AG08396 (cell line): ENCODE results near the gene EXOC6B.
"Not testable (repeated sequence)": the region's sequence is repeated elsewhere in the genome, so short reads cannot be mapped to it uniquely, and the experiment has no call there.

ENCODE experiments used
- DNase-seq: peaks from one replicate; pipeline ENCODE4 v3.0.0; 2012; ENCODE audit warnings: low spot score, mixed read lengths

The EXOC6B gene

DNA sequence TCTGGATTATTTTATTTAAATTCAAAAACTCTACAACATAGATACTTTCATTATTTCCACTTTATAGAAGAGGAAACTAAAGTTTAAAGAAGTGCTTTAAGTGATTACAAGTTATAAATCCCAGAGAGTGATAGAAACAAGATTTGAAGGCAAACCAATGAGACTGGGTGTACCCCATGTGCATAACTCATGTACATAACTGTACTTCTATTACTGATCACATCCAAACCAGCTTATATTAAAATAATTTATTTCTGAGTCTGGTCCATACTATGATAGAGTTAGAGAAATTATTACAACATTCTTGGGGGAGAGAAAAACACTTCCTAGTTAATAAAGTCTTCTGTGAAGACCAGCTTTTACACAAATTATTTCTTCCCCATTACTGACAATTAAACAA lies 221.4 kb downstream of the EXOC6B start:
- DNase-seq, result no peak

DNA sequence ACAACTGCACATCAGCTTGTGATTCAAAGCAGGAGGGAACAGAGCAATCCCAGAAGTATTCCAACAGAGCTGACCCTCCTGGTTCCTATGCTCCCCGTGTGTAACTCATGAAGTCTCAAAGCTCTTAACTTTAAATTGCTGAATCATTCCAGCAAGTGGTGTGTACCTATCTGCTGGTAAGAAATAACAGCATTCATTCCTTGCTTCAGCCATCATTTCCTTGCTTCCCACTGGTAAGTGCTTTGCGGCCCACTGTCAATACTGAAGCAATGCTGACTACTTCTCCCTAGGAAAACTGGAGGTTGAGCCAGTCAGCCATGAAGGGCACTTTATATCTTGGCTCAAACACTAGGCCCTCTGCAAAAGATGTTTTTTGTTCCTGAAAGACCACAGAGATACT lies 222.4 kb downstream of the EXOC6B start:
- DNase-seq, result no peak

DNA sequence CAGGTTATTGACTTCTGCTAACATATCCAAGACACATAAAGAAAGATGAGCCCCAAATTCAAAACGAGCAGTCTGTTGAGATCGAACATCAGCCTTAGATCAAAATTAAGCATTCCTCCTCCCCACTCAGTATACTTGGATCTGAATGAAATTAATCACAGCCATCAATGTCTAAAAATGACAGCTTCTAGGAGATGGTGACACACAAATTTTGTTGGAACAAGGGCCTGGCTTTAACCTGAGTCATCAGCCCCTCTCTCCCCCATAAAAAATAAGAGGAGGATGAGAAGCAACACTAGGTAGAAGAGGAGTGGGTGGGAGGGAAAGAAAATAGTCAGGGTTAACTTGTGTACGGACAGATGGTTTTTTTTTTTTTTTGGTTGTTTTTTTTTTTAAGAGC lies 223.1 kb downstream of the EXOC6B start:
- no peak for DNase-seq

DNA sequence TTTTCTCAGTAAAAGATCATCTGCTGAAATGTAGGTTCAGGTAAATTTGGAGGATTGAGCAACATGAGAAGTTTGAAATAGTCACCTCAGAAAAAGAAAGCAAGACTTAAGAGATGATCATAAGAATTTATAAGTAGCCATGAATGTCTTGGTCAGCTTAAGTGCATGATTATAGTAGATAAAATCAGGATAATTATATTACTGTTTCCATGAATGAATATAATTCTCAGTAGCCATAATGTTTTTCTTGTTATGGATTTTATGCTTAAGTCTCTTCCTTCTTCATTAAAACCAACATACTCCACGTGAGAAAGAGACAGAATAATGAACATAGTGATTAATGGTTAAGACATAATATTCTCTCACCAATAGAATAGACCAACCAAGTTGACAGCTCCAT lies 223.7 kb downstream of the EXOC6B start:
- no peak for DNase-seq

DNA sequence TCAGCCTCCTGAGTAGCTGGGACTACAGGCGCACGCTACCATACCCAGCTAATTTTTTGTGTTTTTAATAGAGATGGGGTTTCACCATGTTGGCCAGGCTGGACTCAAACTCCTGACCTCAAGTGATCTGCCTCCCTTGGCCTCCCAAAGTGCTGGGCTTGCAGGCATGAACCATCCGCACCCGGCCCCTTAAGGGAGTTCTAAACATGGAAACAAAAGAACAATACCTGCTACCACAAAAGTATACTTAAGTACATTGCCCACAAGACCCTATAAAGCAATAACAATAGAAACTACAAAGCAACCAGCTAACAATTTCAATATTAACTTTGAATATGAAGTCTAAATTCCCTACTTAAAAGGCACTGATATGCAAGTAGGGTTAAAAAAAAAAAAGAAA lies 242.0 kb downstream of the EXOC6B start:
- DNase-seq, result not testable (repeated sequence)

DNA sequence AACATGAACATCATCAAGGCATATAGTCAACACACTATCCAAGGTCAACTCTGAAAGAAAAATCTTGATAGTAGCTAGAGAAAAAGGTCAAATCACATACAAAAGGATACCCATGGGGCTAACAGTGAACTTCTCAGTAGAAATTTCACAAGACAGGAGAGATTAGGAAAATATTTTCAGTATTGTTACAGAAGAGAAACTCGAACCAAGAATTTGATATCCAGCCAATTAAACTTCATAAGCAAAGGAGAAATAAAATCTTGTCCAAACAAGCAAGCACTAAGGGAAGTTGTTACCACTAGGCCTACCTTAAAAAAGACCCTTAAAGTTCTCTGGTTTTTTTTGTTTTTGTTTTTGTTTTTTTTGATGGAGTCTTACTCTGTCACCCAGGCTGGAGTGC lies 242.5 kb downstream of the EXOC6B start:
- DNase-seq, result no peak

DNA sequence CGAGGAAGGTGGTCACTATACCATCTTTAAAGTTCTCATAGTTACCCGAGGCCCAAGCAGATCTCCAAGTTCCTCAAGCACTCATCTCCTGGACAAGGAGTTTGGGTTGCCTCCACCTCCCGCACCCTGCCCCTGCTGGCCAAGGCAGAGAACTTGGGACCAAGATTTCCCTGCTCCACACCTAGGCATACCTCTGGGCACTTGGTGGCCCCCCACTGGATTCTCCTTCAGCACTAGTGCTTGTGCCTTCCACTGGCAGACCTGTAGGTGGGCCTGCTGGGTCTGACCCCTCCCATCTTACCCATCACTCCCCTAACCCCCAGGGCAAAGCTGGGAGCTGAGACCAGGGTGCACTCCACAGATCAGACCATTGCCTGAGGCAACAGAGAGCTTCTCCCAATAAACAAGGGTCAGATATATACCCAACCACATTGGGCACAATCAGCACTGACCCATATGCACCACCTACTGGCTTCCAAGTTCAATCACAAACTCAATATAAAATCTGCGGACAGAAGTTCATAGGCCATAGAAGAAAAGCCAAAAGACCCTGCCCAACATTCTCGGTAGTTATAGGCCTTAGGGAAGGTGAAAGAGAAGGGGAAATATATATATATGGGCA lies 244.2 kb downstream of the EXOC6B start:
- no peak for DNase-seq

DNA sequence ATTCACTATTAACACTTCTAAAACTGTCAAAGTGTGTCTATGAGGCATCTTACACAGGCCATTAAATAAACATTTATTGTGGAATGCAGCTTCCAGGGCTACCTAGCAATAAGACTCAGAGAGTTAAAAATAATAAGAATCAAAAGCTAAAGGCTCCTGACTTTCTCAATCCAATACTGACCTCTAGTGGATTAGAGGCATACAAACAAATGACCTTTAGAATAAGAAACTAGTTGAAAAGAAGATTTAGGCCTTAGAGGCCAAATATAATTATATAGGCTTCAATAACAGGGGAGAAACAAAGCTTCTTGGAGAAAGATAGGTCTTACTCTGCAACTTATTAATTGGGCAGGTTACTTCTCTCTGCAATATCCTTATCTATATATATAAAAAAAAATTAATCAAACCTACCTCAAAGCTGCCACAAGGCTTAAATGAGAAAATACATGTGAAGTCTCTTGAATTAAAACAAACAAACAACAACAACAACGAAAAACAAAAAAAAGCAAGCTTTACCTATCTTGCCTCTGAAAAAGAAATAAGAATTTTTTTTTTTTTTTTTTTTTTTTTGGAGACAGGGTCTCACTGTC lies 246.1 kb downstream of the EXOC6B start:
- DNase-seq, result no peak

DNA sequence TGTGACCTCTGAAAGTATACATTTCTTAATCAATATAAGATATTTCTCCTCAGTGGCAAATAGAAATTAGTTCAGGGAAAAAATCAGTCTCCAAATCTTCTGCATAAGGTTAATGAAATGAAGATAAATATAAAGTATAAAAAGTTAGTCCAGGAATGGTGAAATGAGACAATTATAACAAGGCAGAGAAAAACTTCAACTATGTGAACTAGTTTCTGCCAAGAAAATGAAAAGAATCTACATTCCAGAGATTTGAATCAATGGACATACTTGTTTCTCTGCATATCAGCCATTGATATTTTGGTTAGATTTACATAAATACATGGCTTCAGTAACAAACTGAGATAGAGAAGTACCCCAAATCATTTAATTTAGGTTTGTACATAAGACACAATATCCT lies 249.0 kb downstream of the EXOC6B start:
- no peak for DNase-seq

DNA sequence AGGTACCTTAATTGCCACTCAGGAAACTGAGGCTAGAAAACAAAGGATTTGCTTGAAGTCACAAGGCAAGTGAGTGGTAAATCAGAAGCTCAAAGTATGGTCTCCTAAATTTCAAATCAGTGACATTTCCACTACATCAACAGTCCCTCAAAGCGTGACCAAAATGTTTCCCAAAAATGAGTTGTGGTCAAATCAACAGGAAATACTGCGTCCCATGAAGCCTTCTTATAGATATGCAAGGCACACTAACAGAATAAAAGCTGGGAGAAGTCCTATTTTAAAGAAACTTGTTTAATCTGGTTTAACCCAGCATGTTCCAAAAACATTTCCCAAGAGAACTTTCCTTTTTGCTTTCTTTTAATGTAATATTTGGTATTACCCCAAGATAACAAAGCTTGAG lies 249.4 kb downstream of the EXOC6B start:
- DNase-seq, result no peak

DNA sequence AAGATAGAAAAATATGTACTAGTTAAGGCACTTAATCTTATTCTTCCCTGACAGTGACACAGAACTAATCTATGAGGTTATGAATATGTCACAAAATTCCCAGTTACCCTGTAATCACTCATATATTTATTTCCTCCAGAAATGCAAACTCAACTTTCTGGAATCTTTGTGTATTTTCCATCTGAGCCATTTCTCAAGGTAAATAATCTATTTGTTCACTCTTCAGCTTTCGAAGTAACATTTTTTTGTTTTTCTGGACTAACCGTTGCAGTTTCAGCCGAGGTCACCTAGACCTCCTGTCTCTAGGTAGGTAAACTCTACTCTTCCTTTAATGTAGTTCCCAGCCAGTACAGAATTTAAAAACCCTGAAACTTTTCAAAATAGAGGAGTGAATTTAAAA lies 250.9 kb downstream of the EXOC6B start:
- no peak for DNase-seq

DNA sequence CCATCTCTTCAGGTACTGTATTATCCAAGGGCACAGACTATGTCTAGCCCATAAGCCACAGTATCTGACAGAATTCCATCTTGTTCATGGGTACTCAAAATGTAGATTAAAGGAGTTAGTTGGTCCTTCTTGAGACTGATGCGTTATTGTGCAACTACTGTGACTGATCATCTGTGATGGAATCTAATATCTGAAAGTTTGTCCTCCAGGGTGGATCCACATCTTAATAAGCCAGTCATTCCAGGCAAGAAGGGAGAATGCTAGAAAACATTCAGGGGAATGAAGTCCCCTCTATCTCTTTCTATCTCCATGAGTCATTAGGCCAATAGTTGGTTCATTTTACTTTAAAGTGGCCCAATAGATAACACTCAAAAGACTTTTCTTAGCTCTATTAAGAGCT lies 252.6 kb downstream of the EXOC6B start:
- DNase-seq, result no peak

DNA sequence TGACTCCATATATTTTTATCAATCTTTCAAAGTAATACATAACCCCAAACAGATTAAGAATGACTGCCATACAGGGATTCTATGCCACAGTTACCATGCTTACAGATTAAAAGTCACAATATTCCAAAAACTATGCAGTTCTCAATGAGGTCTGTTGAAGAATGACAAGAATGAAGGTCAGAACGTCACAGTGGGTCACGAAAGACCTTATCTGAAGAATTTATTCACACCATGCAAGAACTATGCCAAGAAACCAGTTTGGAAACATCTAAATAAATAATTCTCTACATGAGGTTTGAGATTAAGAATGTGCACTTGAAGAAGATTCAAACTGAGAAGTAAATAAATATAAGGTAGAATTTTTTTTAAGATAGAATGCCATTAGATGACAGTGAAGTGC lies 253.3 kb downstream of the EXOC6B start:
- peak; percentile 11 for DNase-seq

DNA sequence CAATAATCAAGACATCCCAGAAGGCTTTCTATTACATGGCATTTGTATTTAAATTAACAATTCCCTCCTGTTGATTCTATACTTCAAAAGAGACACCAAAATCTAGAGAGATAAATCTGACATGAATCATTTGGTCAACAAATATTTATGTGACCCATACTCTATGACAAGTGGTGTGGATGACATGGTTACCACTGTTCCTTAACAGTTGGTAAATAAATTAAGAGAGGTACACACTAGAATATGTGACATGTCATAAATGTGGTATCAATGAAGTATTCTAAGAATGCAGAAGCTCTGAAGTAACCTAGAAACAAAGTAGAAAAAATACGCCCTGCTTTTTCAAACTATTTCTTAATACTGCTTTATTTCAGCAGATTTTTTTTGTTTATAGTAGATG lies 255.4 kb downstream of the EXOC6B start:
- no peak for DNase-seq

DNA sequence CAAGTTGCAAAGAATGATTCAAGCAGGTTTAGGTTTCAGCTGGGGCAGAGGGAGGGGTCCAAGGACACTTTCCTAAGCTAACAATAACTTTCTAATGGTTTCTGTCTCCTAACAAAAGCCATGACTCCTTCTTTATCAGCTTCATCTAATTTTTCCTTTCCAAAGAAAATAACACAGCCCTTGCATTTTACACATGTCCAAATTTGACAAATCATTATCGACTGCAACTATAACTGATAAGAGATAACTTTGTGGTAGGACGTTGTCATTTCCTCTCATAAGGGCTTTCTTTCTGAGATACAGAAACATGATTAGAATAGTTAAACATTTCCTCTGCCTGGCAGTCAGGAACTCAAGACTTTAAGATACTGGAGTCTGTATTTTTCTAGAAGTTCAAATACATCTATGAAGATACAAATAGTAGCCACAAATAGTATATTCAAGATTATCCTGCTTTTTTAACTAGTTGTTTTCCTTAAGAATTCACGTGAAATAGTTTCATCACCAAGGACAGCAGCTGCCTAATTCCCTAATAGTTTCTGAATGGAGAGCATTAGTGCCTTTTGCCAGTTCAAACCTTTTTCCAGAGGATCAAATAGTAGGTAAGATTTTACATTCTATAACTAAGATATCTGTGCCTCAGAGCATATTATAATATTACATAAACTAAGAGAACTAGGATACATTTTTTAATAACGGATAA lies 263.2 kb downstream of the EXOC6B start:
- DNase-seq, result no peak

DNA sequence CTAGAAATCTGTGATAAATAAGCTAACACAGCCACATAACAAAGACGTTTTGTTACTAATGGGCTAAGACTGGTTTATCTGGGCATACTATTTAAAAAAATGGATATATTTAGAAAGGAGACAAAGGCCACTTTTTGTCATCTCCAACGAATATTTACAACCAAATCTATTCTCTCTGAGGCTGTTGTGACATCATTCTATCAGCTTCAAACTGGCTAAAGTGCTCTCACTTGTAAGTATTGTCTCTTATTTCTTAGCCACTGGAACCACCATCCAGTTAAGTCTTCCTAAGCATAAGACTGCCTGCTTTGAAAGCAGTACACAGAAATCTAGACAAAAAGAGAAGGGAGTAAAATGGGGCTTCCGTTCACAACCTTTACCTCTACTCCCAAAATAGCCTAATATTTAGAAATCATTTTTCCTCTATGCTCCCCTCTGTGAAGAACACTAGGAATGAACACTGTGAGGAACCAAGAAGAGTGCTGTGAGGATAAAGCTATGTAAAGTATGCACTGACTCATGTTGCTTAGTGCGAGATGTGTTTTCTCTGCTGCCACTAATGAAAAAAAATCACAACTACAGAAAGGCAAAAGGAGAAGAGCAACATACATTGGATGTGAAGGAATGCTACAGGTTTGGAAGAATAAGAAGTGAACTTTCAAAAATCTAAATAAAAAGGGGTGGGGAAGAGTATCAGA lies 264.1 kb downstream of the EXOC6B start:
- peak; percentile 53 for DNase-seq

DNA sequence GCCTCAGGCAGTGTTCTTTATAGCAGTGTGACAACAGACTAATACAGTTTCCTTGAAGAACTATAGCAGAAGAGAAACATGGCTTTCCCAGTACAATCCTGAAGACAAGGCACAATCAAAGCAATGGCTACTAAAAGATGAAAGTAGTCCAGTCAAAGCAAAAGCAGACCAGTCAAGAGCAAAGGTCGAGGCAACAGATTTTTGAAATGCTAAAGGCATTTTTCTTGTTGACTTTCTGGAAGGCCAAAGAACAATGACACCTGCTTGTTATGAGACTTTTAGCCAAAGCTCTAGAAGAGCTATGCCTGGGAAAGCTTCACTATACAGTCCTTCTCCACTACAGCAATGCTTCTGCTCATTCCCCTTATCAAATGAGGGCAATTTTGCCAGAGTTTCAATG lies 269.9 kb downstream of the EXOC6B start:
- DNase-seq, result no peak

DNA sequence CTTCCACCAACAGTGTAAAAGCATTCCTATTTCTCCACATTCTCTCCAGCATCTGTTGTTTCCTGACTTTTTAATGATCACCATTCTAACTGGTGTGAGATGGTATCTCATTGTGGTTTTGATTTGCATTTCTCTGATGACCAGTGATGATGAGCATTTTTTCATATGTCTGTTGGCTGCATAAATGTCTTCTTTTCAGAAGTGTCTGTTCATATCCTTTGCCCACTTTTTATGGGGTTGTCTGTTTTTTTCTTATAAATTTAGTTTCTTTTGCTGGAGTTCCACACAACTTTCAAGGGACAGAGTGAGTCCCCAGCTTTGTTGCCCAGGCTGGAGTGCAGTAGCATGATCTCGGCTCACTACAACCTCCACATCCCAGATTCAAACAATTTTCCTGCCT lies 270.5 kb downstream of the EXOC6B start:
- DNase-seq, result not testable (repeated sequence)

DNA sequence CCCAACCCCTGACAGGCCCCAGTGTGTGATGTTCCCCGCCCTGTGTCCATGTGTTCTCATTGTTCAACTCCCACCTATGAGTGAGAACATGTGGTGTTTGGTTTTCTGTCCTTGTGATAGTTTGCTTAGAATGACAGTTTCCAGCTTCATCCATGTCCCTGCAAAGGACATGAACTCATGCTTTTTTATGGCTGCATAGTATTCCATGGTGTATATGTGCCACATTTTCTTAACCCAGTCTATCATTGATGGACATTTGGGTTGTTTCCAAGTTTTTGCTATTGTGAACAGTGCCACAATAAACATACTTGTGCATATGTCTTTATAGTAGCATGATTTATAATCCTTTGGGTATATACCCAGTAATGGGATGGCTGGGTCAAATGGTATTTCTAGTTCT lies 270.9 kb downstream of the EXOC6B start:
- DNase-seq, result not testable (repeated sequence)

DNA sequence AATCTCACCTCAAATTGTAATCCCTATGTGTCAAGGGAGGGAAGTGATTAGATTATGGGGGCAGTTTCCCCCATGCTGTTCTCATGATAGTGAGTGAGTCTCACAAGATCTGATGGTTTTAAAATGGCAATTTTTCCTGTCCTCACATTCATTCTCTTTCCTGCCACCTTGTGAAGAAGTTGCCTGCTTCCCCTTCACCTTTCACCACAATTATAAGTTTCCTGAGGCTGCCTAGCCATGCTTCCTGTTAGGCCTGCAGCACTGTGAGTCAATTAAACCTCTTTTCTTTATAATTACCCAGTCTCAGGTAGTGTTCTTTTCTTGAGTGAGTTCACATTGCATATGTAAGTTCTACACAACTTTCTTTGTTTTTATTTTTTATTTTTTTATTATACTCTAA lies 271.5 kb downstream of the EXOC6B start:
- no peak for DNase-seq

DNA sequence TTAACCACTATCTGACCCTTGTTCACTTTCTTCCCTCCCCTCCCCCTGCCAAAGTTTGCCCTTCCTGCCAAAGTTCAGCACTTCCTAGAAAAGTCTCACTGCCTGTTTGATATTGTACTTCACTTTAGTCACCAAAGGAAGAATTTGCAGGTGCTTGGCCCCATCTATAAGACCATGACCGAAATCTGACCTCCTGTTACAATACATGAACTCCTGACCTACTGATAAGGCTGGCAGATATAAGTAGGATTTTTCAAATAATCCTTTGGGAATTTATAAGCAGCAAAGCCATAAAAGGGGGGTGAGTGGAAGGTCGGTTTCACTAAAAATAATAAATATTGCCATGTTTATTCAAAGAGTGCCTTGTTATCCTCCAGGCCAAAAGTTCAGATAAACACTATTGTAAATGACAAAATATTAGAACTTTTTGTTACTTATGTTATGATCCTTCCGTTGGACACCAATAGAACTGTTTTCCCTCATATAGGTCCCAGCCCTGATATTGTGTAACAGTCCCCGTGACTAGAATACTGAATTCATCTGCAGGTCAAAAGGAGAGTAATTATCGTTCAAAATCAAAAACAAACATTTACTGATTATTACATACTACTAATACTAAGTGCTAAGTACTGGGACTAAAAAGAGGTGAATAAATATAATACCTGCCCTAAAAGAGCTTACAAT lies 277.6 kb downstream of the EXOC6B start:
- DNase-seq, result no peak

DNA sequence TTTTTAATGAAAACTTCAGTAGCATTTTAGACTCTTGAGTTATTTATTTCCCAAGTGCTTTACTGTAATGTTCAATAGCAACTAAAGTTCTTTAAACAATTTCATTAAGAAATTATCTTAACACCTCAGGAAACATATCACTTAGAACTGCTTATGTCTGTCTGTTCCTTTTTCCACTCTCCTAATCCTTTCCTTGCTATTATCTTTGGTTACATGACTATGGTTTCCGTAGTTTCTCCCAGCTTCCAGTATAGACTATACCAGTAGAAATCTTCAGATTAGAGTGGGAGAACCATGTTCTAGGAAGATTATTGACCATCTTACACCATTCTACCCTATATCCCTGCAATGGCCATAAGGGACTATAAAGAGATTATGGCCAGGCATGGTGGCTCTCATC lies 280.0 kb downstream of the EXOC6B start:
- no peak for DNase-seq

DNA sequence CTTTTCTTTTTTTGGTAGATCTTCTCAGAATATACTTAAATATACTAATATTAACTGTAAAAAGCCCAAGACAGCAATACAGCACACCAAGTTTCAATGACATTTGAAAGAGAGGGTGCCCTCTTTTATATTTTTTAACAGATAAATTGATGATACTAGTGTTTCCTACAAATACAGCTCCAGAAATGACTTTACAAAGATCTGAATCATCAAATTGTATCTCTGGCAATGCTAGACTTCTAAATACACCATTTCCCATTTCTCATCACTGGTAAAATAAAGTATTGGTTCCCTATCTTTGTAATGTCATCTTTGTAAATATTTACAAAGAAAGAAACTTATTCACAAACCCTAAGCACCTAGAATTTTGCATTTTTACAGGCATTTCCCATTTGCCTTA lies 281.3 kb downstream of the EXOC6B start:
- DNase-seq, result no peak
